Activated B cell treated with CpG ODN at 0.5 μM for 24 hours (primary cell): ENCODE measurements around the gene PLAAT3. TPM values are rescaled to one million over a fixed set of nuclear protein-coding genes. Genes with fewer than 3 reads are reported as not detected.
A peak's percentile ranks its signal among the peaks of the same experiment; 100 is the strongest.
"Not testable (repeated sequence)": the region's sequence is repeated elsewhere in the genome, so short reads cannot be mapped to it uniquely, and the experiment has no call there.

ENCODE experiments used
- ATAC-seq: fragments of 200-7000 bp; cut with Tn5 transposase; one replicate; pipeline ENCODE4 v1.10.0; 2021; ENCODE audit warnings: low read depth, mild to moderate bottlenecking, moderate library complexity
- CTCF ChIA-PET: fragments of 350-600 bp; sonication (Branson Sonifier 250); formaldehyde crosslinking; loops from one replicate; lab custom pipeline; 2021; ENCODE audit warnings: antibody characterized with exemption; lab: Charles Lee
- POLR2A ChIA-PET: fragments of 350-600 bp; sonication (Branson Sonifier 250); formaldehyde crosslinking; loops from one replicate; lab custom pipeline; 2021; ENCODE audit warnings: antibody characterized with exemption; lab: Charles Lee
- DNase-seq: peaks from one replicate; pipeline ENCODE4 v3.0.0; 2022
- H3K27ac Mint-ChIP-seq: one replicate; pipeline ENCODE4 v1.8.0; 2020; ENCODE audit warnings: mixed read lengths
- H3K27me3 Mint-ChIP-seq: one replicate; pipeline ENCODE4 v1.8.0; 2021; ENCODE audit warnings: mixed read lengths
- H3K36me3 Mint-ChIP-seq: one replicate; pipeline ENCODE4 v1.8.0; 2021; ENCODE audit warnings: low read depth, mixed read lengths
- H3K4me1 Mint-ChIP-seq: one replicate; pipeline ENCODE4 v1.8.0; 2021; ENCODE audit warnings: mixed read lengths
- H3K4me3 Mint-ChIP-seq: one replicate; pipeline ENCODE4 v1.8.0; 2020; ENCODE audit warnings: mild to moderate bottlenecking, mixed read lengths
- H3K9me3 Mint-ChIP-seq: one replicate; pipeline ENCODE4 v1.8.0; 2020; ENCODE audit warnings: mixed read lengths
- intact Hi-C: fragments of 100-400 bp; cut with micrococcal nuclease; formaldehyde crosslinking; loops from one replicate; pipeline ENCODE4 v1.15.1; 2024
- total RNA-seq: library from RNA; stranded (reverse); gene quantifications from 2 replicates; pipeline ENCODE4 v1.2.3, GENCODE V29; 2022
- TF ChIP-seq, protein P1 (sequence below): fragments of 200-600 bp; IDR thresholded peaks from one replicate; pipeline ENCODE4 v1.8.0; 2022; ENCODE audit warnings: antibody characterized with exemption, mild to moderate bottlenecking

Gene PLAAT3
- total RNA-seq, 1 donor from 2014 or later = 0.82 TPM

DNA sequence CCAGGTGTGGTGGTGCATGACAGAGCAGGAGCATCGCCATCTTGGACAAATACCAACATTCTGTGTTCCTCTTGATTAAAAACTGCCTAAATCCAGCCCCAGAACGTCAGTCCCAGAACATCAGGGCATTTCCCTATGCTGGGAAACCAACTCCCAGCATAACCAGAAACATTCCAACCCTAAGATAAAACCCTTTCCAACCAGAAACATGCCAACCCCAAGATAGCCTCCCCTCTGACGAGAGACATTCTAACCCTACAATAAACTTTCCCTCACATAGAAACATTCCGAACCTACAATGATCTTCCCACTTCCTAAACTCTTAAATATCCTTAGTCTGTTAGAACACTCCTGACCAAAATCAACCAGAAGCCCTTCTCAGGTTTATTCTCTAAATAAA, 66.1 kb downstream of the PLAAT3 start:
- DNase-seq (no peak), ATAC-seq (no peak)
- H3K27ac Mint-ChIP-seq = no peak overlapping the region
- H3K27me3 Mint-ChIP-seq = peaks cover 6% of the 10 kb centered on the region
- peaks cover 6% of the 10 kb centered on the region for H3K36me3 Mint-ChIP-seq
- POLR2A ChIA-PET = no interaction called here
- CTCF ChIA-PET = no interaction called here
- H3K9me3 Mint-ChIP-seq = no peaks in the 10 kb centered on the region
- peaks cover 32% of the 10 kb centered on the region for H3K4me1 Mint-ChIP-seq
- no peak overlapping the region for H3K4me3 Mint-ChIP-seq
- intact Hi-C loops = no loop called here
- TF ChIP-seq, protein P1, sequence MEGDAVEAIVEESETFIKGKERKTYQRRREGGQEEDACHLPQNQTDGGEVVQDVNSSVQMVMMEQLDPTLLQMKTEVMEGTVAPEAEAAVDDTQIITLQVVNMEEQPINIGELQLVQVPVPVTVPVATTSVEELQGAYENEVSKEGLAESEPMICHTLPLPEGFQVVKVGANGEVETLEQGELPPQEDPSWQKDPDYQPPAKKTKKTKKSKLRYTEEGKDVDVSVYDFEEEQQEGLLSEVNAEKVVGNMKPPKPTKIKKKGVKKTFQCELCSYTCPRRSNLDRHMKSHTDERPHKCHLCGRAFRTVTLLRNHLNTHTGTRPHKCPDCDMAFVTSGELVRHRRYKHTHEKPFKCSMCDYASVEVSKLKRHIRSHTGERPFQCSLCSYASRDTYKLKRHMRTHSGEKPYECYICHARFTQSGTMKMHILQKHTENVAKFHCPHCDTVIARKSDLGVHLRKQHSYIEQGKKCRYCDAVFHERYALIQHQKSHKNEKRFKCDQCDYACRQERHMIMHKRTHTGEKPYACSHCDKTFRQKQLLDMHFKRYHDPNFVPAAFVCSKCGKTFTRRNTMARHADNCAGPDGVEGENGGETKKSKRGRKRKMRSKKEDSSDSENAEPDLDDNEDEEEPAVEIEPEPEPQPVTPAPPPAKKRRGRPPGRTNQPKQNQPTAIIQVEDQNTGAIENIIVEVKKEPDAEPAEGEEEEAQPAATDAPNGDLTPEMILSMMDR = no peak

DNA sequence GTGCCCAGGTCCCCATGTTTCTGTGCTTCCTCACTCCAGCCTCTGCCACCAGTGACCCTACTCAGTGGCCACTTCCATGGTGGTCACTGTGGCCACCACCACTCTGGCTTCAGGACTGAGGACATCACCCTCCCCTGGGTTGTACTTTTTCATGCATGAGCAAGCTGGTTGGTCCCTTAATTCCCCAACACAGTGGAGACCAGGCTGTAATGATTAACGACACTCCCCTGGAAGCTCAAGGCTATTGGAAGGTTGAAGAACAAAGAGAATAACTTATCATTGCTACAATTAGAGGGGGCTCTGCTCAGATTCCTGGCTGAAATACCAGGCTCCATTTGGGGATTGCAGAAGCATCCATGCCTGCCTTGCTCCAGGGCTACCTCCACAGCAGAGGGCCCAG, 67.2 kb downstream of the PLAAT3 start:
- CTCF ChIA-PET = no interaction called here
- POLR2A ChIA-PET = no interaction called here
- H3K4me3 Mint-ChIP-seq = no peak overlapping the region
- peaks cover 6% of the 10 kb centered on the region for H3K27me3 Mint-ChIP-seq
- ATAC-seq (no peak), DNase-seq (no peak)
- peaks cover 25% of the 10 kb centered on the region for H3K4me1 Mint-ChIP-seq
- intact Hi-C loops = no loop called here
- TF ChIP-seq, protein P1 = no peak
- H3K9me3 Mint-ChIP-seq = no peaks in the 10 kb centered on the region
- no peak overlapping the region for H3K27ac Mint-ChIP-seq
- peaks cover 6% of the 10 kb centered on the region for H3K36me3 Mint-ChIP-seq

DNA sequence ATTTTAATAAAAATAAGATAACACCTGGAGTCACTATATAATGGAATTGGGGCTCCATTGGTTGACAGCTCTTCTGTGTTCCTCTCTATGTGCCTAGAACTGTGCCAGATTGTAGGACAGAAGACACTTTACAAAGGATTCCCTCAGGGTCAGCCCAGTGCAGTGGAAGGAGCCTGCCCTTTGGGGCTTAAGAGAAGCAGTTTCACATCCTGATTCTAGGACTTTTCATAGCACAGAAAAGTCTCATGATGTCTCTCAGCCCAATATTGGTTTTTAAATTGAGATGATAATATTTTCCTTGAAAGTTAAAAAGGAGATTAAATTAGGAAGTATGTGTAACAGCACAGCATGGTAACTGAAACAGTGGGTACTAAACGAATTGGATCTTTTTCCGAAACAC, 70.5 kb downstream of the PLAAT3 start:
- no peaks in the 10 kb centered on the region for H3K27me3 Mint-ChIP-seq
- H3K4me1 Mint-ChIP-seq = peaks cover 13% of the 10 kb centered on the region
- H3K27ac Mint-ChIP-seq = no peak overlapping the region

DNA sequence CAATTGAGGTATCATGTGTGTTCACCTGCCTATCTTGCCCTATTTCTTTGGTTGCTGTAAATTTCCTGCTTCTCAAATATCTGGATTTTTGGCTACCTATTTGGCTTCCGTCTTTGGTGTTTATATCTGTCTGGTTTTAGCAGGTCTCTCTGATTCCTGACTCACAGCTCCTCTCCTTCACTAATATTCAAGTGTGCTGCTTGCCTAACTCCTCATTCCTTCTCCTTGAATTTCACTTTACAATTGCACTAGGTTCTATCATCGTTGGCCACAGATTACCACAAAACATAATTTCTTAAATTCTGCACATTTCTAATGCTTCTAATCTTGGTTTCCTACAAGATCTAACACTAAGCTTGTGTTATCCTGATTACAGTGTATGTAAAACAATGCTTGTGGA, 71.7 kb downstream of the PLAAT3 start:
- H3K4me3 Mint-ChIP-seq, CTCF ChIA-PET, H3K27ac Mint-ChIP-seq, H3K9me3 Mint-ChIP-seq, DNase-seq, ATAC-seq, intact Hi-C loops, H3K27me3 Mint-ChIP-seq, H3K36me3 Mint-ChIP-seq, POLR2A ChIA-PET: not testable (repeated sequence)
- H3K4me1 Mint-ChIP-seq = peaks cover 16% of the 10 kb centered on the region

More for the DNA sequence above, 70.5 kb downstream of the PLAAT3 start:
- Mint-ChIP-seq H3K36me3 (peaks cover 6% of the 10 kb centered on the region), H3K9me3 (no peaks in the 10 kb centered on the region), H3K4me3 (no peak overlapping the region)
- CTCF ChIA-PET = no interaction called here
- POLR2A ChIA-PET = no interaction called here
- DNase-seq = no peak
- intact Hi-C loops = loop anchor here (2.0 kb wide), 1 partner anchor 23 kb away; no protein-coding TSS in a partner anchor
- peak; percentile 60 for ATAC-seq
- TF ChIP-seq, protein P1 = no peak

DNA sequence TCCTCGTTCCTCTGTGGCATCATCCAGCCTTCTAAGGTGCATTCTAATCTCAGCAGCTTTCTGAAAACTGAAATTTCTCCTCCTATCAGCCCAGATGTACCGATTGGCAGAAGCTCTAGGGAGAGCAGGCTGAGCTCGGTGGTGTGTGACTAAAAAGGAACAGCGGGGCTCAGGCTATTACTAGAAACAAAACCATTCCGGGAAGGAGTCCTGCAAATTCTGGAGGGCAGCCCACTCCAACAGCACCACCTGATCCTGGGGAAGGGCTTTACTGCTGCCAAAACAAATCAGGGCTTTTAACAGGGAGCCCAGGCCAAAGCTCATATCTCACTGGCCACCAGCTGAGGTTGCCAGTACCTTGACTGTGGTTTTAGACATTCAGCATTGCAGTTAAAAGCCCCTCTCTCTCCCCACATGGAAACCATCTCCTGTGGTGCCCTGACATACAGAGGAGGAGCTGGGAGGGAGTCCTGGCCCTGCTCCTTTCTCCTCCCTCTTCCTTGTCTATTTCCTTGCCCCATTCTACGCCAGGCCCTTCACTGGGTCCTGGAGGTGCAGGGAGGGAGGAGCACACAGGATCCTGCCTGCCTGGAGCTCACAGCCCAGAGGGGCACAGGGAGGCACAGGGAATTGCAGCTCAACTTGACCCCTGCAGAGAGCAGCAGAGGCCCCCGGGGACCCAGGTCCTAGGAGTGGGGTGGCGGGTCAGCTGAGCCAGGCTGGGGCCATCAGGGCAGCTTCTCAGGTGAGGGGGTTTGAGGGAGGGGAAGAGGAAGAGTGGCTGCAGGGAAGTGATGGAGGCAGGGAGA, 76.7 kb downstream of the PLAAT3 start:
- TF ChIP-seq, protein P1 = no peak
- Mint-ChIP-seq H3K27ac (peak overlapping the region; percentile 46), H3K4me3 (peak overlapping the region; percentile 84), H3K36me3 (no peaks in the 10 kb centered on the region), H3K4me1 (peaks cover 28% of the 10 kb centered on the region), H3K9me3 (no peaks in the 10 kb centered on the region), H3K27me3 (peaks cover 3% of the 10 kb centered on the region)
- intact Hi-C loops = loop anchor here (2.0 kb wide), 1 partner anchor 29 kb away; no protein-coding TSS in a partner anchor
- no peak for DNase-seq
- peak; percentile 34 for ATAC-seq
- ChIA-PET POLR2A (no interaction called here), CTCF (interaction anchor here (1.1 kb wide), 1 partner anchor 101 kb away, joined by 3 read pairs; no protein-coding TSS in a partner anchor)
